NCI-H82 (cell line): ENCODE measurements around the gene GADD45G.

ENCODE experiments used
- DNase-seq: peaks from one replicate; lab custom pipeline; 2025; lab: John Stamatoyannopoulos, UW

Gene GADD45G

DNA sequence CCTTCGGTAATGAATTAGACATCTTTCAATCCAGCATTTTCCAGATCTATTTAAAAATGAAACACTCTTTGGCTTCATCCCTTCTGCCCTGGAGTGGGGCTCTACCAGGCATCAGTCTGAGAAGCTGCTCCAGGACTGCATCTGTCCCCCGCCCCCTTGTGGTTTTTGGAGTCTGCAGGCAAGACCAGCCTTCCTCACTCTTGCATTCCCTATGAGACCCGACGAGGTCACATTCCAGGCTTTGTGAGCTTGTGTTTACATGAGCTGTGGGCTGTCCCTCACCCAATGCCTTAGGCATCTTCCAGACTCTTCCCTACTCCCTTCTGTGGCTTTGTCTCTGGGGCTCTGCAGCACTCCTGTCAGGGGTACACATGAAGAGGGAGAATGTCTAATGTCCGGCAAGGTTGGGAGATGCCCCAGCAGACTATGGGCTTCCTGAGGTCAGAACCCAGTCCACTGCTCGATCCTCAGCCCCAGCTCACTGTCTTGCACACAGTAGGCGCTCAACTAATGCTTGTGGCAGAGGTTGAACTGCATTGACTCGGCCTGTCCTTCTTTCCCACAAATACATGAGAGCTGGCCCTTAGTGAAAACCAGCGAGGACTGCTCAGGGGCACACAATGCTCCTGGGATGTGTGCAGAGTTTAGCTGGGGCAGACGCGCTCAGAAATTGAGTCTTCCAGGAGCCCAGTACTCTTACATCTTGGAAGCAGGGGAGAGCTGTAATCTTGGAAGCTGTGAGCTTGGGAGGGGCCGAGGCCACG, 11.7 kb upstream of the GADD45G start:
- no peak for DNase-seq

DNA sequence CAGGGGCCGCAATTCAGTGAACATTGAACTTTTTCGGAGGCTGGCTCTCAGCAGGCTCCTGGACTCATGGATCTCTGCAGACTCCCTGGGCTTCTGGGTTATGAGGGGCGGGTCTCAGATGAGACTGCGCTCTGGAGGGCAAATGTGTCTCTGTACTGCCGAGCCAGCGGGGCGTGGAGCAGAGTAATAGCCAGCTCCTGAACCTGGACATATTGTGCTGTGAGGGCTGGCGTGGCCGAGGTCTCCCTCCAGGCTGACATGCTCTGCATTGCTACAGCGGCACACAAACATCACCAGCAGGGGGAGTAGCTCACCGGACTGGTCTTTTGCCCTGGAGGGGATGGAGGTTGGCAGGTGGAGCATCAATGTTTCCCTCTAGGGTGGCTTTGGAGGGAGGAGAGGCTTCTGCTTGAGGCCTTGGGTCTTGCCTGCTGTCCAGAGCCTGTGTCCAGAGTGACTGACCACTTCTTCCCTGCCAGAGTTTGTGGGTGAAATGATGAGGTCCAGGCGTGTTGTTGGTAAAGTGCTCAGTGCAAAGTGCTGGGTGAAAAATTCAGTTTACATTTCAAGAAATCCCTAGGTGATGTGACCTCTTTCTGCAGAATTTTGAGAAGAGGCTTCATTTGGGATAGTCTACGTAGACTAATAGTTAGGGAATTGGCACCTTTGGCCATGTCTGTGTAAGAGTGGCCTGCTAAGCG, 10.9 kb upstream of the GADD45G start:
- DNase-seq = peak; percentile 83

DNA sequence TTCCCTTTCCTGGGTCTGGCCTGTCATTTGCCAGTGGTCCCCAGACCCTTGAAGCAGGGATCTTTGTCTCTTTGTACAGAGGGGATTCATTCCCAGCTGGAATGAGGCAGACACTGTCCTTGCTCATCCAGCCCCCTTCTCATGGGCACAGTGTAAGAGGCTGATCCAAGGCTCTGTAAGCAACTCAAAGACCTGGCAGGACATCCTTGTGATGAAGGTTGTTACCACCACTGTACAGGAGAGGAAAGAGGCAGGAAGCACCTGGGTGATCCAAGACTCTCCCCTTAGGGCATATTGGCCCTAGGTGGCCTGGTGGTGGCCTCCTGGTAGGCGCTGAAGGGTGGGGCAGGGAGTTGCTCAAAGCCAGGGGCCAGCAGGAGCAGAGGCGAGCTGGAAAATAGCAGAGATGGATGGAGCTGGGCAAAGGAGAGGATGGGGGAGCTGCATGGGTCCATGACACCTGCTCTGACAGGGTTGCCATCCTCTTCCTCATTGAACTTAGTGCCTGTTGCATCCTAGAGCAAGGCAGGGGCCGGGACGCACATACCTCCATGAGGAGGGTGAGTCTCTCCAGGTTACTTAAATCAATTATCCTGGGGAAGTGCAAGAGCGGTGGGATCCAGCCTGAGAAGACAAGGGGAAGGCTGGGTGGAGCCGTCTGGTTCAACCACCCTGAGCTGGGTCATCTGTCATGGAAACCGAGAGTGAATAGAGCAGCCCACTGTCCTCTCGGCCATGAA, 9.8 kb upstream of the GADD45G start:
- no peak for DNase-seq

DNA sequence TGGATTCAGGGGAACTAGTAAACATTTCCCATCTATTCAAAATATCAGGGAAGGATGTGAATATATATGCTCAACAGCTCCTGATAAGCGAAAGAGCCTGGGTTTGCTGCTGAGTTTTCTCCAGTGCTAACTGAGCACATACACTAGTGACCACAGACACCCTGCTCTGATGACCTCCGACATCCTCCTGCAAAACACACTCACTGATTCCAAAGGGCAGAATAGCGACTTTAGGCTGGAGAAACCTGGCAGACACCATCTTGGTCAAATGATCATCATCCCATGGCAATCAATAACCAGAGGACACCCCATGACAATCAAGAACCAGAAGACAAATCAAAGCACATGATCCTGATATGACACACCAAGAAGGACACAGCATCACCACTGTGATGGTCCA, 9.2 kb upstream of the GADD45G start:
- no peak for DNase-seq

DNA sequence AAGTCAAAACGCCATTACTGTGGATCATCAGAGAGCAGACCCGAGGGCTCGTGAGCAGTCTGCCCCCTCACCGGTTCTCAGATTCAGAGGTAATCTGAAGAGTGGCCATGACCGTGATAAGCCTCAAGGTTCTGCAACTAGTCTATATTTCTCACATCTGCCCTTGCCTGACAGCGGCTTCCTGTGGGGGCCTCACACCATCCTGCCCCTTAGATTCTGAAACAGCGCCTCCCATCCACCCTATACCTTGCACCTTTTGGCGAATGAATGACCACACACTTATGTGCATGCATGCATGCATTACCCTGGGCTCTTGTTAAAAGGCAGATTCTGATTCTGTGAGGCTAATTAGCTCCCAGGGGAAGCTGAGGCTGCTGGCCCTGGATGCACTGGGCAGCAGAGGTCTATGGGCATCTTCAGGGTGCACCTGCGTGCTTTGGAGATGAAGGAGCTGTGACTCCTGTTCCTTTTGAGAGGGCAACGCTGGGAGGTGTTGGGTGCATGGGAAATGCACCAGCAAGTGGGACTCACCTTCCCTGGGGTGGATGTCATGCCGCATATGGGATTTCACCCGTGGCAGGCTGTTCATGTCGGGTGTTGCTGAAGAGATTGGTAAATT, 7.8 kb upstream of the GADD45G start:
- DNase-seq = no peak

DNA sequence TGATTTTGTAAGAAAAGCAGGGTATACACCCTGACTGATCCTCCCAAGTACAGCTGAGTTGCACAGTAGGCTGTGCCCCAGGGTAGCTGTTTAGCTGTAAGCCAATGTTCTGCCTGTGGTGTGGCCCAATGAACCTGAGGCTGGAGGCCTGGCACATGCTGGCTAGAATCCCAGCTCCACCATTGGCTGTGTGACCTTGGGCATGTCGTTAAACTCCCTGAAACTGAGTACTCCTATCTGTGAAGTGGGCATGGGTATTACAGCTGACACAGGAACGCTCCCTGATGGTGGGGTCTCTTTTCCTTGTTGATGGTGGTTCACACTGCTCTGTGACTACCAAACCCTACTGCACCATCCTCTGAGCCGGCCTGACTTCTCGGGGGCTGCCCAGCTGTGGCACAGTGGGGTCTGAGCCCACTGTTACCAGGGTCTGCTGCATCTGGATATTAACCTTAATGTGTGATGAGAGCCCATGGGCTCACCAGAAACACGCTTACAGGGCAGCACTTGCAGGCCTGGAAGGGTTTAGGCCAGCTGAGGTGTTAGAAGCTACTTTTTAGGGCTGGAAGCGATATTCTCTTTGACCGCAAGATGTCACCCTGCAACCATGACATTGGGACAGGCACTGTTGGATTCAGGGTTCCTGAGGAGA, 7.0 kb upstream of the GADD45G start:
- DNase-seq = peak; percentile 86

DNA sequence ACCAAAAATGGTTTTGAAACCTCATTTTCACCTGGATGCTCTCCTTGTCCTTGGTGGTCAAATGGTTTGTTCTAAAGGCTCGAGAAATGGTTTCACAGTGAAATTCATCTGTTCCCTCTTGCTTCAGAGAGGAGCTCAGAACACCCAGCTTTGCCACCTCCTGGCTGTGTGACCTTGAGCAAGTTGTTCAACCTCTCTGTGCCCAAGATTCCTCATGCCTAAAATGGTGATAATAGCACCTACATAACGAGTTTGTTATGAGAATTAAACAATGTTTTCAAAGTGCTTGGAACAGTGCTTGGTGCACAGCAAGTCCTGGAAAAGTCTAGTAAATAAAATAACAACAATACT, 6.5 kb upstream of the GADD45G start:
- no peak for DNase-seq

DNA sequence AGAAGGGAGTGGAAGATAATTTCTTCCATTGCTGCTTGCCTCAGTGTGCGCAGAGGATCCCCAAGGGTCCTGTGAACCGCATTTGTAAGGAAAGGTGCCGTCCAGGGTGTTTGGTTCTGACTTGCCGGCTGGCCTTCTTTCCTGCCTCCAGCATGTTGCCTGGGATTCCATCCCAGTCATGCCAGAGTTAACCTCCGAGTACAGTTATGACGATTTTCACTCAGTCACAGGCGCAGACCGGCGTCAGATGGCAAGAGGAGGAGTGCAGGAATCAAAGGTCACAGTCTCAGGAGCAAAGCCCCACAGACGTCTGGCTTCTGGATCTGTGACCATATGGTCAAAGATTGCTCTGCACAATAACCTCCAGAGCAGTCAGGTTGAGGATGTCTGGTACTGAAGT, 5.9 kb upstream of the GADD45G start:
- DNase-seq = peak; percentile 94

DNA sequence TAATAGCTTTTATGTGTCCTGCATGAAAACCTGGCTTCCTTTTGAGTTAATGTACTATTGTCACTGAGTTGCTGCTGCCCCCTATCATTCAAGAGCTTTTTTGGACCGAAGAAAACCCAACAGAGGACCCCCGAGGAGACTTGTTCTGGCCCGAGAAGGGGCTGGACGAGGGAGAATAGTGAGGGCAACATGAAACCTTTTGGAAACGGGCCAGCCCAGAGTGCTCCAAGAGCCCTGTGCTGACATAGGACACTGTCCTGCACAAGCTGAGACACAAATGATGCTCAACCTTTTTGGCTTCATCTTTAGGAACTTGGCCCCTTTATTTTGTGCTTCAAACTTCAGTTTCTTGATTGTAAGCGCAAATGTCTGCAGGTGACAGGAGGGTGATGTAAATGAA, 4.0 kb upstream of the GADD45G start:
- DNase-seq = no peak

DNA sequence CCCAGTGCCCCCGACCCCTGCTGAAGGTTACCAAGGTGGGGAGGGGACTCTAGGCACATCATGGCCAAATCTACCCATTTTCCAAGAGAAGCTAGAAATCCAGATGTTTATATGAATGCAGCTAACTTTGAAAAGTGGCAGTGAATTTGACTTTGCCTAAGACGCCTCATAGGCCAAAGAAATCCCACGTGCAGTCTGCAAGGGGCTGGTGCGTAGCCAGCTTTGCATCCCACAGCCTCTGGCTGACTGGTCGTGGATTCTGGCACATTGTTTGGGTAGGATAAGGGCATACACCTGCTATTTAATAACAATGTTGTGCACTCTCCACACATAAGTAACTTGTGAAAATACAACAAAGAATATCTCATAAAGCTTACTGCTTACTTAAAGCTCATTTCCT, 3.5 kb upstream of the GADD45G start:
- DNase-seq = no peak

DNA sequence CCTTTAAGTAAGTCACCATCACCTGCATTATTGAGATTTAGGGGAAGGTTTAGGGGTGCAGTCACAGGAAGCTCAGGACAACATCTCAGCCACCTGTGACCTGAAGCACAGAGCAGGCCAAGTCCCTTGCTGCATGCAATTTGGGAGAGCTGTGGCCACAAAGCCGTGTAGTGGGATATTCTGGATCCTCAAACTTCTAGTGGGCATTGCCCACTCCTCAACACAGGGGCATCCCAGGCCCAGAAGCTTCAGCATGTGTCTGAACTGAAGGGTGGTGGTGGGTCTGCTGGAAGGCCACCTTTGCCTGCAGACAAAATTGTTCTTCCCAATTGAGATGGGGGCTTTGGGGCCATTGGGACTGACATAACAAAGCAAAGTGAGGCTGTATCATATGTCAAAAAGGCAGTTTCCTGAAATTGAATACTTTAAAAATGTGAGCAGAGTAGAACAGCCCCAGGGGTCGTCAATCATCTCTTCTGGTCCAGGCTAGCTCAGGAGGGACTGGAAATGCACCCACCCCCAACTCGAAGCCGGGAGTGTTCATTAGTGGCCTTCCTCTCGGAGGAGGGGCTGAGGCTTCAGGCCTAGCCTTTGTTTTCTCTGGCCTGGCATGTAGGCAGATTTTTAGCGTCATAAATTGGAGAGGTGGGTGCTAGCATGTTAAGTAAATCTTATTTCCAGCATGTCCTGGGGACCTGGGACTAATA, 2.8 kb upstream of the GADD45G start:
- DNase-seq = no peak

DNA sequence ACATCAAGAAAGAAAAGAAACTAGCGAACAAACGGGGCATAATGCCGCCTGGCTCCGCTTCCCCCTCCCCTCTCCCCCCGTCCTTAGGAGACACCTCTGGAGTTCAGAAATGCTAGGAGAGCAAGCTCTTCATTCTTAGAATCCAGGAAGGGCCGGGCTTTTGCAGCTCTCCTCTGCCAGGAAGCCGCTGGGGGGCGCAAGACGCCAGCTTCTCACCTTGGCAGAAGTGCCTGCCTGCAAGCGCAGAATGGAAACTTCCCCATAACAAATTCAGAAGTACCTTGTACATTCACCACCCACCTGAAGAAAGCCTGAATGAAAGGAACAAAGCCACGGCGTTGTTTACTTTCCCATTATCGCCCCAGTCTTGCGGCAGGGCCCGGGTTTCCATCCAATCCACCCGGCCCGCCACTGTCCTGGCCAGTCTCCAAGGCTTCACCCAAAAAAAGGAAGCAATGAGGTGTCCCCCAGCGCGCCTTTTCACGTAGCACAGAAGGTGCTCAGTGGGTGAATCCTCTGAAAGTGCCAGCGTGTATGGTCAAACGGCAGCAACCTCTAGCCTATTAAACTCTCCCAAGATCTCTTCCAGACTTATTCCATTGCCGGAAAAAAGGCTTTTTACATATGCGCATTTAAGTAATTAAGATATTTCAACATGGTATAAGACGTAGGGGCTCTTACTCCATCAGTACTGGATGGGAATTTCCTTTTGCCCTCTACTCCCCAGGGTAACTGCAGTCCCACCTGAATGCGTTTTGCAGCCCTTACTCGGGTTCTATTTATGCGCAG, 1.6 kb upstream of the GADD45G start:
- DNase-seq = peak; percentile 96

DNA sequence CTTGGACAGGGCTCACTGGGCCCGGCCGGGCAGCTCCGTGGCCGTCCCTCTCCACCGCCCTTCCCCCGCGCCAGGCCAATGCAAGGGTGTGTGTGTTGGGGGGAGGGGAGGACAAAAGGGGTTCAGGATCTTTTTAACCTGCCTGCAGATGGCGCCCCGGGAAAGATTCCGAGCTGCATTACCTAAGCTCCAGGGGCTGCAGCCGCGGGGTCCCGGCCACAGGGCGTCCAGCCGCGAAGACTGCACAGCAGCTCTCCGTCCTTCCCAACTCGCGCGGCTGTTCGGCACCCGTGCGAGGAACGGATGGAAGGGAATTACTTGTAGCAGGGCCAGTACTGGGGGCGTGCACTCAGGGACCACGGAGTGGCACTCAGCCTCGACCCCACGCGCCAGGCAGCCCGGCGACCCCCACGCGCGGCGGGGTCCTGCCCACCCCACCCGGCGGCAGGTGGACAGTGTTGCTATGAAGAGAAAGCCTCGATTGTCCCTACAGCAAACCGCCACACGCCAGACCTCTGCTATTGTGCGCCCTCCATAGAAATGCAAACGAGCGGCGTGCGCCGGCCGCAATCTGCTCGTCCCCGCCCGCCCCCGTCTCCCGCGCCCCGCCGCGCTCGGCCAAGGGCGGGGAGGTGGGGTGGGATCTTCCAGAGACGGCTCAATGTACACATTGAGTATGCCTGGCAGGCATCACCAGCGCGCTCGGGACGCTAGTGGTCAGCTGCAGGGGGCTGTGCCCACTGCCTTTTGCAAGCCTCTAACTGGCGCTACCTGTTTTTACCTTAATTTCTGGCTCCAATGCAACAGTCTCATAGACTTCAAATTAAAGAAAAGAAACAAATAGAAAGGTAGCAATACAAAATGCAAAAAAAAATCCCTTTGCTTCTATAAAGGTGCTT, 796 bp upstream of the GADD45G start:
- peak; percentile 93 for DNase-seq

DNA sequence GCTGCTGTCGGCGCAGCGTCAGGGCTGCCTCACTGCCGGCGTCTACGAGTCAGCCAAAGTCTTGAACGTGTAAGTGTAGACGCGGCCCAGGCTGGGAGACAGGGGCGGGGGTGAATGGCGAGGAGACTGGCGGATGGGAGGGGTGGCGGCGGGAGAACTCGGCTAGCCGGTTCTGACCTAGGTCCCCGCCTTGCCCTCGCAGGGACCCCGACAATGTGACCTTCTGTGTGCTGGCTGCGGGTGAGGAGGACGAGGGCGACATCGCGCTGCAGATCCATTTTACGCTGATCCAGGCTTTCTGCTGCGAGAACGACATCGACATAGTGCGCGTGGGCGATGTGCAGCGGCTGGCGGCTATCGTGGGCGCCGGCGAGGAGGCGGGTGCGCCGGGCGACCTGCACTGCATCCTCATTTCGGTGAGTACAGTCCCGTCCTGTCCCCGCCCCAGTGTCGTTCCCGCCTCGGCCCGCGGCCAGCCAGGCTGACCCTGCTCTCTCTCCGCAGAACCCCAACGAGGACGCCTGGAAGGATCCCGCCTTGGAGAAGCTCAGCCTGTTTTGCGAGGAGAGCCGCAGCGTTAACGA, 745 bp downstream of the GADD45G start:
- DNase-seq = peak; percentile 53

DNA sequence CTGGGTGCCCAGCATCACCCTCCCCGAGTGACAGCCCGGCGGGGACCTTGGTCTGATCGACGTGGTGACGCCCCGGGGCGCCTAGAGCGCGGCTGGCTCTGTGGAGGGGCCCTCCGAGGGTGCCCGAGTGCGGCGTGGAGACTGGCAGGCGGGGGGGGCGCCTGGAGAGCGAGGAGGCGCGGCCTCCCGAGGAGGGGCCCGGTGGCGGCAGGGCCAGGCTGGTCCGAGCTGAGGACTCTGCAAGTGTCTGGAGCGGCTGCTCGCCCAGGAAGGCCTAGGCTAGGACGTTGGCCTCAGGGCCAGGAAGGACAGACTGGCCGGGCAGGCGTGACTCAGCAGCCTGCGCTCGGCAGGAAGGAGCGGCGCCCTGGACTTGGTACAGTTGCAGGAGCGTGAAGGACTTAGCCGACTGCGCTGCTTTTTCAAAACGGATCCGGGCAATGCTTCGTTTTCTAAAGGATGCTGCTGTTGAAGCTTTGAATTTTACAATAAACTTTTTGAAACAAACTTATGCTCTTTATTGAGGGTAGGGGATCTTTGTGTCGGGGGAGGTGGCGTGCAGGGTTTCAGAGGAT, 1.3 kb downstream of the GADD45G start:
- peak; percentile 70 for DNase-seq

DNA sequence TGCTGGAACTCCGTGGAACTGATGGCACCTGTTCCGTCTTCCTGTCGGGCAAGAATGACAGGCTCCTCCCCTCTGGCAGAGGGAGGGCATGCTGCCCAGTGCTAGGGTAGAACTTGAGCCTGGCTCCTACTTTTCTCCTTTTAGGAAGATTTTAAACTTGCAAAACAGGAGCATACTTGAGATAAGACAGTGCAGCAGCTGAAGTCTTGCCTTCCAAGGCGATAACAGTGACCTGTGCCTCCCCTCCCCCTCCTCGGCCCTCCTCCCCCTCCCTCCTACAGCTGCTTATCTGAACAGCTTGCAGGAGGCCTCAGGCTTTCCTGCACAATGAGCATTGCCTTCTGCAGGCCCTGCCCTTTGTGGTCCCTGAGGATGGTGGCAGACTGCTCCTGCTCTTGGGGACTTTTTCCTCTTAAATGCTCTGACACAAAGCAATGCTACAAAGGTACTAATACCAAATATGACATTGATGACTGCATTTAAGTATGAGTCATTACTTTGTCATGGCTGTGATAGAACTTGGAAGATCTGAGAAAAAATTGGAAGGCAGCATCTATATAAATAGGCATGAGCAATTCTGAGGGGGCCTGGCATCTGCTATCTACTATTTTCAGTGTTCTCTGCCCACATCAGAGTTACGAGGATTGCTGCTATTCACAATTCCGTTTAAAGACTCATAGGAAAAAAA, 2.0 kb downstream of the GADD45G start:
- peak; percentile 90 for DNase-seq

DNA sequence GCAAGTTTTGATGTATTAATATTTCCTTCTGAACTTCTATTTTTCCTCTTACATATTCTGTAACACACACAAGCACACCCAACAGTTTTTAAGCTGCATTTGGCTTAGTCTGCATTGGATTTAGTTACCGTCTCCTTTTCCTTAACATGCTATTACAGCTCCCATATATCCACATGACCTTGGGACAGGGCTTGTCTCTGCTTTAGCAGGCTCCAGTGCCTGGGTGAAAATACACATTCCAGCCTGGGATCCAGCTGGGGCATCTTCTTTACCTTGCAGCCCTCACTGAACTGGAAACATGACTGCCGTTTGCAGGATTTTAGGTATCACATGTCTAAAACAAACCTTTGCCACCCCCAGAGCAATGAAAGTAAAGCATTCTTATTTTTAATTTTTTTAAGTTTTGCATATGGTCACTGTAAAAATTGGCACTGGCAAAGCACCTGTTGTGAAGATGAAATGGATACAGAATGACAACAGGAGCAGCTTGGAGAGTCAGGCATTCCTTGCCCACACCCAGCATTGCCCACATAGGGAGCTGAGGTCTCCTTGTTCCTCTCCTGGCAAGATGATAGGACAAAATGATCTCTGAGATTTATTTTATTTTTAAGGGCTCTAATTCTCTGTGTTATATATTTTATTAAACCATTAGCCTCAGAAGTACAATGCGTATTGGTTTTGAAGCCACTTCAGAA, 4.0 kb downstream of the GADD45G start:
- DNase-seq = peak; percentile 58
